HG02571 (cell line): ENCODE measurements around the gene TMEM151A.
"Not testable (repeated sequence)": the region's sequence is repeated elsewhere in the genome, so short reads cannot be mapped to it uniquely, and the experiment has no call there.

Experiments used
- ATAC-seq: cut with Tn5 transposase; IDR thresholded peaks from one replicate; pipeline ENCODE4 v1.9.1; 2021; ENCODE audit warnings: mild to moderate bottlenecking, moderate library complexity; ENCODE audit not compliant: unreplicated experiment

Gene TMEM151A

GRCh38 chr11:66320289-66320688 lies 28.6 kb downstream of the TMEM151A start:
- ATAC-seq: not testable (repeated sequence)

DNA sequence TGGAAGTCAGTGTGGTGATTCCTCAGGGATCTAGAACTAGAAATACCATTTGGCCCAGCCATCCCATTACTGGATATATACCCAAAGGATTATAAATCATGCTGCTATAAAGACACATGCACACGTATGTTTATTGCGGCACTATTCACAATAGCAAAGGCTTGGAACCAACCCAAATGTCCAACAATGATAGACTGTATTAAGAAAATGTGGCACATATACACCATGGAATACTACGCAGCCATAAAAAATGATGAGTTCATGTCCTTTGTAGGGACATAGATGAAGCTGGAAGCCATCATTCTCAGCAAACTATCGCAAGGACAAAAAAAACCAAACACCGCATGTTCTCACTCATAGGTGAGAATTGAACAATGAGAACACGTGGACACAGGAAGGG lies 29.1 kb downstream of the TMEM151A start:
- not testable (repeated sequence) for ATAC-seq

DNA sequence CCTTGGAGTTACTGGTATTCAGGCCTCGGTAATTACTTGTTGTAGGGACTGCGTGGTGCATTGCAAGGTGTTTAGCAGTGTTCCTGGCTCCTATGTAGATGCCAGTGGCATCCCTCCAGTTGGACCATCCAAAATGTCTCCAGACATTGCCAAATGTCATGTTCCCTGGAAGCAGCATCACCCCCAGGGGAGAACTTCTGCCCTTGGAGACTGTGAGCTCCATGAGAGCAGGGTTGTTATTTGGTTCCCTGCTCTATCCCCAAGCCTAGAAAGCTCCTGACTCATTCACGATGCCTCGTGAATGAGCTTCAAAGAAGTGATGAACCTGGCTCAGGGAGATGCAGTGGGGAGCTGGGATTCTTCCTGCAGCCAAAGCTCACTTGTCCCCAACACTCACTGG lies 29.9 kb downstream of the TMEM151A start:
- ATAC-seq: no peak

DNA sequence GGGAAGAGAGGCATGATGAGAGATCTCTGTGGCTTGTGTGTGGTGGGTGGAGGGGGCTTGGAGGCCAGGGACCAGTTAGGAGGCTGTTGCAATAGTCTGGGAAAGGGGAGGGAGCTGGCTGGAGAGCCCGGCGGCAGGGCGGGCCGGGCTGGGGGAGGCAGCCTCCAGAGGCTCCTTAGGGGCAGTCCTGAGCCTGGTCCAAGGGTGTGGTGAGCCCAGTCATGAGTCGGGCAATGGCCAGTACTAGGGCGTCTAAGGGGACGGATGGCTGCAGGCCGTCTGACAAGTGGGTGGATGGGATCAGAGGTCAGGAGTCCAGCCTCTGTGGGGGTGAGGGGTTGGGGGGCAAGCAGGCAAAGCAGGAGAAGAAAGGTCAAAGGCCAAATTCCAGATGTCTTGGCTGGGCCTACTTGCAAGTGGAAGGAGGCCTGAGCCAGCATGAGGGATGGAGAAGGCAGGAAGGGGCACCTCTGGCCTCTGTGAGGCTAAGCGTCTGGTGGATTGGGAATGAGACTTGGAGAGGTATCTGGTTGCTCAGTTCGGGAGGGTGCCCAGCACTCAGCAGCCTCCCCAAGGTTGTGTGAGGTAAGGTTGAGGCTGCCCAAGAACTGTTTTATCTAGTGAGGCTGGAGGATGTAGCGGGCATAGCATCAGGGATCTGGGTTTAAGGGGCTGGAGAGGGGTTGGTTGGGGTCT lies 31.2 kb downstream of the TMEM151A start:
- no peak for ATAC-seq

- no peak for ATAC-seq
Measured at GRCh38 chr11:66323684-66324083, 32.0 kb downstream of the TMEM151A start.

DNA sequence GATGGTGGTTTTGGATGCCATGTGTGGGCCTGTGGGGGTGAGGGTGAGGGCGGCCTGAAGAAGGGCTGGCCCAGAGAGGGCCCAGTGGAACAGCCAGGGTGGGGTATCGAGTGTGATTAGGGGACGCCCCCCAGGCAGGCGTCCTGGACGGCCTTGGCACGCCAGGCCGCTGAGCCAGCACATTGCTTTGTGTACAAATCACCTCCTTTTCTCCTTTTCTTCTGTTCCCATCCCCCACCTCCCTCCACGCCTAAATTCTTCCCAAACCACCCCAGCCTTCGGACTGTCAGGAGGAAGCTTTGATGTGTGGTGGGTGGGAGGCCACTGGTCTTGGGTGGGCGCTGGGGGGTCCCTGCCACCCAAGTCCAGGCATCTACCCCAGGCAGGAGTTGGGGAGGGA lies 33.0 kb downstream of the TMEM151A start:
- ATAC-seq: no peak

DNA sequence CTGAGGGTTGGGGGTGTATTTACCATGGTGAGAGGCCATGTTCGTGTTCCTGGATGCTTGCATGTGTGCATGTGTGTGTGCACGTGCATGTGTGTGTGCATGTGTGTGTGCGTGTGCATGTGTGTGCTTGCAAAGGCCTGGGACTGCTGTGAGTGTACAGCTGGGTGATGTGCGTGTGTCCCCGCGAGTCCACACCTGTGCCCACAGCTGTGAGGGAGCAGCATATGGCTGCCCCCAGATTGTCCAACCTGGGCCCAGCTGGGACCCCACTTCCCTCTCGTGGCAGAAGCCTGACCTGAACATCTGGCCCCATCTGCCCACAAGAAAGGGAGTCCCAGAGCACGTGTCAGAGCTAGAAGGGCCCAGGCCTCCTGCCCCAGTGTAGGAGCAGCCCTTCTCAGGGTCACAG lies 33.6 kb downstream of the TMEM151A start:
- no peak for ATAC-seq

GRCh38 chr11:66326261-66327111 lies 34.8 kb downstream of the TMEM151A start:
- no peak for ATAC-seq

DNA sequence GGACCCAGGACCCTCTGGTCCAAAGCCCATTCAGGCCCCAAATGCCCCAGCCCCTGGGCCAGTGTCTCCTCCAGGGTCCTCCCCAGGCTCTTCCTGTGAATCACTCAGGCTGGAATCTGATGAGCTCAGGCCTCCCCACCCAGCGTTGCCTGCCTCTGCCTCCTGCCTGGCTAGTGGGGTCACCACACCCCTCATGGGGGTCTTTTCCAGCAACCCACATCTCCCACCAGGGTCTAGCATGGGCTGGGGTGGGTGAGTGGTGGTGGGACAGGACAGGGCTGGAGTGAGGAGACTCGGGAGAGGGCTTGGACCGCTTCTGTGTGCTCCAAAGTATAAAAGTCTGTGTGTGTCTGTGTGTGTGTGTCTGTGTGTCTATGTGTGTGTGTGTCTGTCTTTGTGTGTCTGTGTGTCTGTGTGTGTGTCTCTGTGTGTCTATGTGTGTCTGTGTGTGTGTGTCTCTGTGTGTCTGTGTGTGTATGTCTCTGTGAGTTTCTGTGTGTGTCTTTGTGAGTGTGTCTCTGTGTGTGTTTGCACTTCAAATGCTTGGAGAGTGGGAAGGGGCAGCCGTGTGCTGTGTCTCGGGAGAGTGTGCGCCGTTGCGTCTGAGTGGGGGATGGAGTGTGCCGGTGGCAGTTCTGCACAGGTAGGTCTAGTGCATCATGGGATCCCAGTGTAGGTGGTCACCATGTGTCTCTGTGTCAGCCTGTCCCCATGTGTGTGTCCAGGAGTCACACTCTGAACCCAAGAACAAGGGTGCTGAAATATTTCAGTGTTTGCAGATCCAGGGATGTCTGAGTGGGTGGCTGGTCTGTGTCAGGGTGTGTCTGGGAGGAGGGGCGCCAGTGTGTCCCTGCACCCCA lies 35.7 kb downstream of the TMEM151A start:
- ATAC-seq: no peak

- ATAC-seq: no peak
Measured at GRCh38 chr11:66328031-66328301, 36.3 kb downstream of the TMEM151A start.

GRCh38 chr11:66328302-66329144 lies 36.8 kb downstream of the TMEM151A start:
- no peak for ATAC-seq

DNA sequence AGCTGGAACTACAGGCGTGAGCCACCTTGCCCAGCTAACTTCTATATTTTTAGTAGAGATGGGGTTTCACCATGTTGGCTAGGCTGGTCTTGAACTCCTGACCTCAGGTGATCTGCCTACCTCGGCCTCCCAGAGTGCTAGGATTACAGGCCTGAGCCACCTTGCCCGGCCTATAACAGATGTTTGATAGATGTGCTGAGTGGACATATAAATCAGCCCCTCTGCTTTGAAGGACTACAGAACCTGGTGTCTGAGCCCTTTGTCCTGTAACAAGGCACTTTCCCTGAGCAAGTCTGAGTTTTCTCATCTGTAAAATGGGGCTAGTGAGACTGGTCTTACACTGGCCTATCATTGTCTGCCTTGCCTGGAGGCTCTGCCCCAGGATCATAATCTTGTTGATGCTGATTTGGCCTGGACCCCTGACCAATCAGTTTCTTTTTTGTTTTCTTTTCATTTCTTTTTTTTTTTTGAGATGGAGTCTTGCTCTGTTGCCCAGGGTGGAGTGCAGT lies 37.5 kb downstream of the TMEM151A start:
- ATAC-seq: no peak

- no peak for ATAC-seq
Measured at GRCh38 chr11:66330931-66331330, 39.2 kb downstream of the TMEM151A start.

DNA sequence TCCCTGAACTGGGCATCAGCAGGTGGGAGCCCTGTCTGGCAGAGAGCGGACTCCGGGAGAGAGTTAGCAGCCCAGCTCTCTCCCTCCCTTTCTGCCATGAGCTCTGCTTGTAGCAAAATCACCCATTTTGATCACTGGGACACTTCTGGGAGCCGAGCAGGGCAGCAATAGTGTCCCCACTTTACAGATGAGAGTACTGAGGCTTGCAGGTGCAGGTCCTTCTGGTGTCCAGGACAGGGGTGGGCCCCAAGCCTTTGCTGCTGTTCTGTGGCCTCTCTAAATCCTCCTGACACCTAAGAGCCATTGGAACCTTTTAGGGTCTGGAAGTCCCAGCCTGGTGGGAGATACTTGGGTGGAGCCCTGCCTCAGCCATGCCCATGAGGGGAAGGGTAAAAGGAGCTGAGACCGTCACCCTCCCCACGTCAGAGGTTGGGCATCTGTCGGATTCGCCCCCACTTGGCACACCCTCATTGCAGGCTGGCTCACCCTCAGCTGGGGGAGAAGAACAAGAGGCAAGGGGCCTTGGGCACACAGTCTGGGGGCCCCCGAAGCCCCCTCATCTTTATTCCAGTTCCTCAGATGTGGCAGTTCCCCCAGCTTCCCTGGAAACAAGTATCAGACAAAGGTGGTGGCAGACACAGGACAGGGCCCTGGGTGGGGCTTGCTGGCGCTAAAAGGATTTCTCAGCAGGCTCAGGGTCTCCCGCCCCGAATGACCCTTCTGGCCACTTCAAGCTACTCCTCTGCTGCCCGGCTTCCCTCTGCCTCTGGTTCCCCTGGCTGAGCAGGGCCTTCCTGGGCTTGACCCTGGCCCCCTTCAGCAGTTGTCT lies 40.1 kb downstream of the TMEM151A start:
- no peak for ATAC-seq

DNA sequence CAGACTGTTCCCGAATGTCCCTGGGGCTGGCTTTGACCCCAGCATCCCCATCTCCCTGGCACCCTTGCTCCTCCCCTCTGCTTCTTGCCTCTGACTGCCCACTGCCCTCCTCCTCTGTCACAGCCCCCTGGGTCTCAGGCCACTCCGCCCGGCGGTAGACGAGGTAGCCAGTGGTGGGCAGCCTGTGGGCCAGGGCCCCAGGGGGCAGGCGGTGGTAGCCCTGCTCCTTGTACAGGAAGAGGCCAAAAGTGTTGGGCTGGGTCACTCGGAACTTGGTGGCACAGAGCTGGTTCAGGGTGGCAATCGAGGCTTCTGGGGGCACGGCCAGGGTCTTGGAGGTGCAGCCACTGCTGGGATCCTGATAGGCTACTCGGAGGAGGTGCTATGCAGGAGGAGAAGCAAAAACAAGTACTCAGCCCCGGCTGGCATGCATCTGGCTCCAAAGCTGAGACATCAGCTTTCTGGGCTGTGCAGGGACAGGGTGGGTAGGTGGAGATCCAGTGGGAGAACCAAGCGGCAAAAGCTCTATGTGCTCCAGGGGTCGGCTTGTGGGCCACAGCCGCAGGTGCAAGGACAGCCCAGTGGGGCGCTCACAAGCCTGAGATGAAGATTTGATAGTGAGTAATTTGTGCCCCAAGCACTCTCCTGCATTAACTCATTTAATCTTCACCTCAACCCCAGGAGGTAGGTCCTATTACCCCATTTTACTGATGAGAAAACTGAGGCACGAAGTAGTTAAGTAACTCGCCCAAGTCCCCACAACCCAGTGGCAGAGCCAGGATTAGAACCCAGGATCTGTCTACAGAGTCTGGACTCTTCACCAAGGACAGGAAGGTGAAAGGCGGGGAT lies 40.9 kb downstream of the TMEM151A start:
- no peak for ATAC-seq

DNA sequence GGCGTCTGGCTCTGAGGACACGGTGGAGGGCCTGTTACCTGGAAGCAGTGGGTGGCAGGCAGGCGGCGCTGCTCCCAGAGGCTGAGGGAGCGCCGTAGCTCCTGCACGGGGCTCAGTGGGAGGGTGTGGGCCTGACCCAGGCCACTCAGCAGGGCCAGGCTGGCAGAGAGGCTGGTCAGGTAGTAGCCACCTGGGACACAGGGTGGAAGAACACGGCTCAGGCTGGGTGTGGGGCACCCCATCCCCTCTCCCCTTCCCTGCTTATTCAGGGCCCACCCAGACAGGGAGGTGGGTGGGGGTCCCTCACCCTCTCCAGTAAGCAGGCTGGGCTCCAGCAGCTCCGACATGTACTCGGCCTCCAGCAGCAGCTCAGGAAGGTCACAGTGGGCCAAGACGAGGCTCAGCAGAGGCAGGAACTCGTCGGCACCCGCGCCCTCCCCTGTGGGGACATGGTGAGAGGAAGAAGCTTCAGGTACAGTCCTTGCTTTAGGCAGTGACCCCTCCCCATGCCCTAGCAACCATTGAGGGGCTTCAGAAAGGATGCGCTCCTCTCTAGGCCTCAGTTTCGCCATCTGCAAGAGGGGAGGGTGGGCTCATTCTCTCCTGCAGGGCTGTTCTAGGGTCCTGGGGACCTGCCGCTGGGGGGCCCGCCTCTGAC lies 41.7 kb downstream of the TMEM151A start:
- no peak for ATAC-seq

DNA sequence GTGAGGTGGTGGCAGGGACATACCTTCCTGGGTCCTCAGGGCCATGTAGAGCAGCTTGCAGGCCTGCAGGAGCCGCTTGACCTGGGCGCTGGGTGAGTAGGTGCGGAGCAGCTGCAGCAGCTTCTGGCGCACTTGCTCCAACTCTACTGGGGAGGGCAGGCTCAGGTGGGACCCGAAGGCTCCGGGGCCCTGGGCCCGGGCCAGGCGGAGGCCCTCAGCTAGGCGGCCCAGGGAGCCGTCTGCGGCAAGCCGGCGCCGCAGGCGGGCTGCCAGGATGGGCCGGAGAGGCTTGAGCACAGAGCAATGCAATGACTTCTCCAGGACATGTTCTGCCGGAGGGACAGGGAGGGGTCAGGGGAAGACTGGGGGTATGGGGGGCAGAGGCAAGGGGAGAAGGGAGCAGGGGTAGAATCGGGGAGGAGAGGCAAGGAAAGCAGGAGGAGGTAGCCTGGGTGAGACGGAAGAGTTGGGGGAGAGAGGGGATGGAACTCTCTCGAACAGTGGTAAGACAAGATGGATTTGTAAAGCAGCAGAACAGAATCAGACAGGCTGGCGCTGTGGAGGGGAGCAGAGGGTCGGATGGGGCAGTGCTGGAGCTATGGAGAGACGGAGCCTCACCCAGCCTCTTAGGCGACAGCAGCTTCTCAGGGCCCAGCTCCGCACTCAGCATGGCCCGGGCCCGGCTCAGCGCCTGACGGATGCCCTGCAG lies 42.4 kb downstream of the TMEM151A start:
- ATAC-seq: no peak
